ELR (cell line): ENCODE measurements around the gene KRT2.

ENCODE experiments used
- DNase-seq: peaks from one replicate; pipeline ENCODE4 v3.0.0-alpha.2; 2015; ENCODE audit warnings: low read depth

The KRT2 gene

GRCh38 chr12:52663420-52663819 is 11.4 kb upstream of the KRT2 start:
- no peak for DNase-seq

GRCh38 chr12:52662918-52663229 is 10.9 kb upstream of the KRT2 start:
- DNase-seq, result no peak

DNA sequence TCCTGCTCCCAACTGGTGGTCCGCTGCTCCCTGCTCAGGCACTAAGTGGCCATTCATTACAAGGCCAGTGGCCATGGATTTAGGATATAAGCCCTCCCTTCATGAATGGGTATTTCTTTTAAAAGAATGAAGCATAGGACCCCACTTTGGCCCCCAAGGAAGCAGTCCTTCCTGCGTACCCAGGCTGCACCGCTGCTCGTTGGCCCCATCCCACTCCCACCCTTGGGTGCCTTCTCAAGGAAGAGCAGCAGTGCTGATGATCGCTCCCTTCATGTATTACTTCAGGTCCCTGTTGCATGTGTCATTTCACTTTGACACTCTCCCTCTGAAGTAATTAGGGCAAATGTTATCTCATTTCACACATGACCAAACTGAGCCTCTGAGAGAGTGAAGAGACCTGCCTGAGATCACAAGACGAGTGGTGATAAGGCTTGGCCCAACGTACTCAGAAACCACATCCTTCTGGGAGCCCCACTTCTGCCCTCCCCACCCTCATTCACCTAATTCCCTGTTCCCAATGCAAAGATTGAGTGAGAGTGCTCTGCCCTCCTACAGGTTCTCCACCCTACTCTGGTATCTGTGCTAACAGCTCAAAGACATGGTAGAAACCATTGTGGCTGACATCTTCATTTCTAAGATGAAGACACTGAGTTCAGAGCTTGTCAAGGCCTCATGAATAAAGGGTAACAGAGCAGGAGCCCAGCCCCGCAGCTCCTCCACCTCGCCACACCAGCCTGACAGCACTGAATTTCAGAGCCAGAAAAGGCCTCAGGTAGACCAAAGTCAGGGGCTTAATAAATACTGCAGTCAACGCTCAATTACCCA is 10.3 kb upstream of the KRT2 start:
- DNase-seq, result no peak

DNA sequence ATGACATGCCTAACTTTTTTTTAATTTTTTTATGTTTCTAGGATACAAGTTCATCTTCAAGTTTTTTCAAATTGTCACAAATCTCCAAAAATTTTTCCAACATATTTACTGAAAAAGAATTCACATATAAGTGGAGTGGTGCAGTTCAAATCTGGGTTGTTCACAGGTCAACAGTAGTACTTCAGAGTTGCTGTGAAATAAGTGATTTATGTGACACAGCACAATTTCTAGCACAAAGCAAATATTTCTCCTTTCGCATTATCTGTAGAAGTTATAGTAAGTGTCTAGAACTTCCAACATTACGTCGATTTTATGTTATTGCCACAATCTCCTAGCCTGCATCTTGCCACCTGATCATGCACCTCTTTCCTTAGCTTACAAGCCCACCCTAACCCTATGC is 9.7 kb upstream of the KRT2 start:
- DNase-seq, result no peak

- DNase-seq, result no peak
These were observed 9.0 kb upstream of the KRT2 start for GRCh38 chr12:52660934-52661499.

GRCh38 chr12:52659951-52660350 is 7.9 kb upstream of the KRT2 start:
- no peak for DNase-seq

DNA sequence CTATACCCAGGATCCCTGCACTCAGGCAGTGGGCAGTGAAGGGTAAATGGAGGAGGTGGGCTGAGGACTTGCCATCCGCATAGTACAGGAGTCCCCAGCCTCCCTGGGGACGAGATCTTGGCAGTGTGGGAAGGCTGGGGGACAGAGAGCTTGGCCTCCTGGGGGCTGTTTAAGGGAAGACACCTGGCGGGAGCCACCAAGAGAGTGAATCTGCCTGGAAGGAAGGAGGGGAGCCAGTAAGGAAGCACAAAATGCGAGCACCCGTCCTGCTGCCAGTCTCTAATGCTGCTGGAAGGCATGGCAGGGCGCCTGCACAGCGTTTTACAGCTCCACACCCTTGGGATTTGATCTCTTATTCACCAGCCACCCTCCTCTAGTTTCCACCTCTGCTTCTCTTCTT is 7.4 kb upstream of the KRT2 start:
- DNase-seq, result no peak

DNA sequence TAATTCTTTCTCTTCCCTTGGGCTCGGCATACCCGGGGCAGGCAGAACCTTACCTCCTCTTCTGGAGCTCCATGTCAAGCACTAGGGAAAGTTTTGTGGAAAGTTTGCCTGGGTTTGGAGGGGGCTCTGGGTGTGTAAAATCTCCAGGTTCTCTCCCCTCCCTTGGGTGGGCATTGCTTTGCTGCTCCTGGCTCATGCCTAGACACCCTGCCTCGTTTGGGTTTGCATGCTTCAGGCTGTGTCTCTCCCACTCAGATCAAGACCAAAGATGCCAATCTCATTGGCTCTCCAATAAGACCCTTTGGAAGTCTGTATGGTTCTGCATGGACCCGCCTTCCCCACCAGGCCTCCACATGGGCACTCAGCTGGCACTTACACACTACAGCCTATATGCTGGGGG is 6.2 kb upstream of the KRT2 start:
- no peak for DNase-seq

DNA sequence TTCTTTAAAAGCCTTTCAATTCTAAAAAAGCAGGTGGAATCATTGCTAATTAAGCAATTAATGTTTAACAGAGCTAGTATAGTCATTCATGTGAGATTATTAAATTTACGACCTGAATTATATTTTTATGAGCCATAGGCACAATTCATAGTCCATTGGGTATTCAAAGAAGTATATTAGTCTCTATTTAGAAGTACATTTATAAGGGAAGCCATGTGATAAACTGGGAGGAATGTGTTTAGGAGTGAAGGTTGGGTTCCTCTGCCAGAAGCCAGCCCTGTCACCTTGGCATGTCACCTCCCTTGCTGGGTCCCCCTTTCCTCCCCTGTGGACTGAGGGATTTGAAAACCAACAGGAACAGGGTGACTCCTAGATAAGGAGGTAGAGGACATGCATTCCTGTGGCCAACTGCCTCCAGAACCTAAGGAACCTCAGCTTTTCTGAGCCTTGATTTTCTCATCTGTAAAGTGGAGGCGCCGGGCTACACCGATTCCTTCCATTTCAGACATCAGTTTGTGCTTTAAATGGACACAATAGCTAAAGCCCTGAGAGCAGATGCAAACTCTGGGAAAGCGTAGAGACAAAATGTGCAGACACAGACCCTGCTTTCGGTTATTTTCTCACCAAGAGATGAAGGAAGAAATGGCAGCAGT is 5.4 kb upstream of the KRT2 start:
- no peak for DNase-seq

DNA sequence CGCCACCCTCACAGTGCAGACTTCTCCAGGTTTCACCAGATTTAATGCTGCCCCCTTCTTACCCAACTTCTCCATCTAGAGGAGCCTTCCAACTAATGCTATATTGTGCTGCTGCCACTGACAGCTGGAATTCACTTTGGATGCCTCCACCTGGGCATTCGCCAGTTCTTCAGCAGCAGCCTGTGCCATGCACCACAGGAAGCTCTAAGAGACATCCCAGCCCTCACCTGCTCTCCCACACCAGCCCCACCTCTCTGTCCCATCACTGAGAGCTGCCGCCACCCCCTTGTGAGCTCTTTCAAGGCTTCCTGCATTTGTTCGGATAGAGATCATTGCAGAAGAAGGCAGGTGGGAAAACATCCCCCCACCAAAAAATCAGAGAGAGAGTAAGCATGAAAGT is 4.6 kb upstream of the KRT2 start:
- no peak for DNase-seq

- DNase-seq, result peak; percentile 22
These were observed 3.7 kb upstream of the KRT2 start for GRCh38 chr12:52655720-52656124.

DNA sequence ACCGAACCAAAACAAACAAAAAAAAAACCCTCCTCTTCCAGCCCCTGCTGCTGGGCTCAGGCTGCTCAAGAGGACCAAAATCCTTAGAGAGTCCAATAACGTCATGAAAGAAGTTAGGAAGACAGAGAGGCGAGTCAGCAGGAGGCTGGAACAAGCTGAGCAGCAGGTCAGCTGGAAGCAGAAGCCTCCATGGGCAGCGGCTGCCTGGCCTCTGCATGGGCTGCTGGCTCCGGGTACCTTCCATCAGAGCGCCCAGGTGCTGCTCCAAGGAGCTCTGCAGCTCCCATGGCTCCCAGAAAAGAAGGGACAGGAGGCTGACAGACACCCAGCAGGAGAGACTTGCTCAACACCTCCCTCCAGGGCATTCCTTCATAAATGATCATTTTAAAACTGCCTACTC is 3.2 kb upstream of the KRT2 start:
- DNase-seq, result no peak

GRCh38 chr12:52650520-52651081 is 1.4 kb downstream of the KRT2 start:
- peak; percentile 4 for DNase-seq

GRCh38 chr12:52649066-52649465 is 2.9 kb downstream of the KRT2 start:
- DNase-seq, result no peak

- no peak for DNase-seq
These were observed 3.9 kb downstream of the KRT2 start for GRCh38 chr12:52648012-52648550.

DNA sequence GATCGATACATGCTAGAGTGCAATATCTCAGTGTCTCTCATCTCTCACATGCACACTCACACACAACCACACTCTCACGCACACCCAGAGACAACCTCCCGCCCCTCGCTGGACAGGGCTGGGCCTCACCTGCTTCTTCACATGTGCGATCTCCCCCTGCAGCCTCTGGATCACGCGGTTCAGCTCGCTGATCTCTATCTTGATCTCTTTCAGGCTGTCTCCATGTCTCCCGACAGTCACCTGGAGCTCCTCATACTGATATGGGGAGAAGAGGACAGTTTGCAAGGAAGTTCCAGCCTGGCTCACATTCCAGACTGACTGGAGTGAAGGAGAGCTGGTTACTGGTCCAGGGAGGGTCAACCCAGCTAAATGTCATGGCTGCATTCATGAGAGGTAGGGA is 4.4 kb downstream of the KRT2 start:
- DNase-seq, result no peak

GRCh38 chr12:52646613-52647012 is 5.4 kb downstream of the KRT2 start:
- DNase-seq, result no peak

DNA sequence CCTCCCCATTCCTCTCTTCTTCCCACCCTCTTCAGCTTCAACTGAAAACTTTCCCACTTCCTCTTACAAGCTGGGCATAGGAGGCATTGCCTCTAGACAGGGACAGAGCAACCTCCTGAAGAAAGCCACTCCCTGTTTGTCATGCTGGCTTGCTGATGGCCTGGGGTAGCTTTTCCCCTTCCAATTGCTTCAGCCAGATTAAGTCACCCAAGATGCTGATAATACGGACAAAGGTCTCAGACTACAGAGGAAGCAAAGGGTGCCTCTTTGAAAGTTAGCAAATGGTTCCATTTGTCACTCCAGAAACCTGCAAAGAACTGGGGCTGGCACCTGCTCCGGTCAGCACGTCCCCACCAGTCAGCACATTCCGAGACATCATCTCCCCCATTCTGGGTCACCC is 6.0 kb downstream of the KRT2 start:
- no peak for DNase-seq

DNA sequence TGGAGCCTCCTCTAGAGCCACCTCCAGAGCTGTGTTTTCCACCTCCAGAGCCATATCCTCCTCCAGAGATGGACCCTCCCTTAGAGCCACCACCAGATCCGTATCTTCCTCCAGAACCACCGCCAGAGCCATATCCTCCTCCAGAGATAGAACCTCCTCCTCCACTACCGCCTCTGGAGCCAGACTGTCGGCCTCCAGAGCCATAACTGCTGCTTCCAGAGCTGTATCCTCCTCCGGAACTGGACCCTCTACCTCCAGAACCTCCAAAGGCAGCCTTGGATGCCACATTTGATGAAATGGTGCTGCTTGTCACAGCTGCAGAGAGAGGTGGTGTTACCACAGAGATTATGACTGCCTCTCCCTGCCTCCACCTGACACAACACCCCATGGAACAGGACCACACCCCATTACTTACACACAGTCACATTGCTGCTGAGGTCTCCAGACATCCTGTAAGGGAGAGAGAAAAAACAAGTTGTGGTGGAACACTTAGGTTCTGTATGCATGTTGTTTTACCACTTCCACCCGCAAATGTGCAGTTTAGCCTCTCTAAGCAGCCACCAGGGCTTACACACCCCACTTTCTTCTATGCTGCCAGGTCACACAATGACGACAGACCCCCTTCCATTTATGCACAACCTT is 6.8 kb downstream of the KRT2 start:
- DNase-seq, result no peak

- DNase-seq, result no peak
These were observed 8.0 kb downstream of the KRT2 start for GRCh38 chr12:52644078-52644415.

- DNase-seq, result no peak
These were observed 8.6 kb downstream of the KRT2 start for GRCh38 chr12:52643233-52644077.

DNA sequence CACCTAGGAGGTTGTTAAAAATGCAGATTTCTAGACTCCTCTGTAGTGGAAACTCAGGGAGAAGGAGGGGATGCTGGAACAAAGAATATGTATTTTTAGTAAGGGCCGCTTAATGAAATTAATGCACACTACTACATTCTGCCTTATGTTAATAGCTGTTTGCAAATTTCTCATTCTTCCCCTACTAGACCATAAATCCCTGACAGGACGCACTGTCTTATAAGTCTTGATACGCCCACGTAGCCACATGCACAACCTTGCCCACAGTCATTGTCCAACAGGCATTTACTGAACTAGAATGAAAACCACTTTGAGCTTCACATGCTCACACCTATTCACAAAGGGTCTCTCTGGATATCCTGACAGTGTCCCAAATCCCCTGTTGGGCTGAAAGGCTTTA is 10.5 kb downstream of the KRT2 start:
- no peak for DNase-seq
